Suprapubic skin (tissue), 4 donors: ENCODE measurements around the gene SDSL.

ENCODE experiments used
- EP300 ChIP-seq: sonication (generic); formaldehyde crosslinking; IDR thresholded peaks from one replicate; pipeline ENCODE4 v1.6.1; 2017; ENCODE audit warnings: antibody characterized with exemption
- POLR2A ChIP-seq, 2 donors: fragments of 450-650 bp; IDR thresholded peaks; one replicate each; pipeline ENCODE4 v1.6.1; 2017; ENCODE audit warnings: antibody characterized with exemption in 2 of 2, mild to moderate bottlenecking in 2 of 2, moderate library complexity in 2 of 2
- POLR2AphosphoS5 ChIP-seq, 3 donors: sonication (generic); formaldehyde crosslinking; IDR thresholded peaks; one replicate each; pipeline ENCODE4 v1.6.1; 2017; ENCODE audit warnings: antibody characterized with exemption in 3 of 3
- TF ChIP-seq, protein P1 (sequence below), 2 donors: fragments of 200-600 bp in 1 of 2; fragments of 450-650 bp in 1 of 2; sonication (generic) in 1 of 2; IDR thresholded peaks; one replicate each; pipeline ENCODE4 v1.5.1; 2016 to 2019; ENCODE audit warnings: antibody characterized with exemption in 2 of 2, mild to moderate bottlenecking in 1 of 2, moderate library complexity in 1 of 2

DNA sequence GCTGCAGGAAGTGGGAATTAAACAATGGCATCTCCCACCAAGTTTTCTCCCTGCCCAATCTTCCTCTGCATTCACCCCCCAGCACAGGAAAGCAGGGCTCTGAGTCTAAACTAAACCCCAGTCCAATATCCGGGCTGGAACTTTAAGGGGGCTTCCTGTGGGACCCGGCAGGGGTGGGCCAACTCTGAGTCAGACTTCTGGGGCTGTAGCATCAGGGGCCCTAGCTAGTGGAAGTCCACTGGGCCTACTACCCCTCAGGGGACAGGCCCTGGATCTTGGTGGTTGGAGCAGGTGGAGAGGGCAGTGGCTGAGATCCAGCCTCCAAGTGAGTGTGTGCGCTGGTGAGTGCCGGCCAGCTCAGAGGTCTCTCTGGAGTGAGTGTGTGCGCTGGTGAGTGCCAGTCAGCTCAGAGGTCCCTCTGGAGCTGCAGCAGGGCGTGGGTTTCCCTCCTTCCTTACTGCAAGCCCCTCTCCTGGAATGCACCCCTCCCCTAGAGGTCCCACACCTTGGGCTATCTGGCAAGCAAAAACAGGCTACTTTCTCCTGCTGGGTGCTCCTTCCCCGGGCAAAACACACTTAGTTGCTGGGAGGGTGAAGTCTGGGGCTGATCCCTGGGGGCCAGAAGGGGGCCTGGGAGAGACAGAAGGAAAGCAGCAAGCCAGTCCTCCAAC is 55.1 kb downstream of the SDSL start:
- TF ChIP-seq, protein P1, sequence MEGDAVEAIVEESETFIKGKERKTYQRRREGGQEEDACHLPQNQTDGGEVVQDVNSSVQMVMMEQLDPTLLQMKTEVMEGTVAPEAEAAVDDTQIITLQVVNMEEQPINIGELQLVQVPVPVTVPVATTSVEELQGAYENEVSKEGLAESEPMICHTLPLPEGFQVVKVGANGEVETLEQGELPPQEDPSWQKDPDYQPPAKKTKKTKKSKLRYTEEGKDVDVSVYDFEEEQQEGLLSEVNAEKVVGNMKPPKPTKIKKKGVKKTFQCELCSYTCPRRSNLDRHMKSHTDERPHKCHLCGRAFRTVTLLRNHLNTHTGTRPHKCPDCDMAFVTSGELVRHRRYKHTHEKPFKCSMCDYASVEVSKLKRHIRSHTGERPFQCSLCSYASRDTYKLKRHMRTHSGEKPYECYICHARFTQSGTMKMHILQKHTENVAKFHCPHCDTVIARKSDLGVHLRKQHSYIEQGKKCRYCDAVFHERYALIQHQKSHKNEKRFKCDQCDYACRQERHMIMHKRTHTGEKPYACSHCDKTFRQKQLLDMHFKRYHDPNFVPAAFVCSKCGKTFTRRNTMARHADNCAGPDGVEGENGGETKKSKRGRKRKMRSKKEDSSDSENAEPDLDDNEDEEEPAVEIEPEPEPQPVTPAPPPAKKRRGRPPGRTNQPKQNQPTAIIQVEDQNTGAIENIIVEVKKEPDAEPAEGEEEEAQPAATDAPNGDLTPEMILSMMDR (IDR thresholded peaks at IDR 0.05) = no peak
- TF ChIP-seq POLR2A (IDR thresholded peaks at IDR 0.05) (no peak), POLR2AphosphoS5 (IDR thresholded peaks at IDR 0.05) (no peak), EP300 (no peak)
